IMR-90 (cell line): ENCODE data around the gene CACNA2D1.

Experiments used
- CEBPB ChIP-seq: IDR thresholded peaks from 2 replicates; pipeline ENCODE4 v1.6.1; 2012; ENCODE audit warnings: low read depth, low read length, improper control_type of control experiment
- CHD1 ChIP-seq: IDR thresholded peaks from 2 replicates; pipeline ENCODE4 v1.6.1; 2012; ENCODE audit warnings: low read depth, low read length, improper control_type of control experiment
- MAFK ChIP-seq: IDR thresholded peaks from 2 replicates; pipeline ENCODE4 v1.6.1; 2012; ENCODE audit warnings: low read depth, low read length, improper control_type of control experiment
- MAZ ChIP-seq: IDR thresholded peaks from 2 replicates; pipeline ENCODE4 v1.6.1; 2012; ENCODE audit warnings: low read depth, mild to moderate bottlenecking, low read length, improper control_type of control experiment, moderate library complexity, borderline replicate concordance
- MXI1 ChIP-seq: IDR thresholded peaks from 2 replicates; pipeline ENCODE4 v1.6.1; 2012; ENCODE audit warnings: low read depth, mild to moderate bottlenecking, low read length, moderate library complexity, borderline replicate concordance
- NFE2L2 ChIP-seq: fragments of 150-350 bp; IDR thresholded peaks from 2 replicates; pipeline ENCODE4 v1.6.1; 2016; ENCODE audit warnings: low read depth, mild to moderate bottlenecking, low read length
- POLR2A ChIP-seq: IDR thresholded peaks from 2 replicates; pipeline ENCODE4 v1.6.1; 2012; ENCODE audit warnings: mild to moderate bottlenecking, low read depth, low read length
- RAD21 ChIP-seq: IDR thresholded peaks from 2 replicates; pipeline ENCODE4 v1.6.1; 2012; ENCODE audit warnings: low read length, improper control_type of control experiment
- RCOR1 ChIP-seq: IDR thresholded peaks from 2 replicates; pipeline ENCODE4 v1.6.1; 2012; ENCODE audit warnings: mild to moderate bottlenecking, low read length, improper control_type of control experiment; ENCODE audit not compliant: insufficient replicate concordance
- RFX5 ChIP-seq: IDR thresholded peaks from 2 replicates; pipeline ENCODE4 v1.8.0; 2012; ENCODE audit warnings: low read depth, mild to moderate bottlenecking, low read length, moderate library complexity
- SMC3 ChIP-seq: fragments of 150-350 bp; IDR thresholded peaks from 2 replicates; pipeline ENCODE4 v1.6.1; 2016; ENCODE audit warnings: low read depth, mild to moderate bottlenecking, antibody characterized with exemption, low read length, moderate library complexity
- TF ChIP-seq, protein P1 (sequence below): conservative IDR thresholded peaks from 2 replicates; pipeline ENCODE4 v1.5.1; 2012; ENCODE audit warnings: mild to moderate bottlenecking, low read depth, low read length, improper control_type of control experiment
- TF ChIP-seq, protein P2 (sequence below): fragments of 150-350 bp; IDR thresholded peaks from 2 replicates; pipeline ENCODE4 v1.6.1; 2017; ENCODE audit warnings: mild to moderate bottlenecking, antibody characterized with exemption, low read length, low read depth

DNA sequence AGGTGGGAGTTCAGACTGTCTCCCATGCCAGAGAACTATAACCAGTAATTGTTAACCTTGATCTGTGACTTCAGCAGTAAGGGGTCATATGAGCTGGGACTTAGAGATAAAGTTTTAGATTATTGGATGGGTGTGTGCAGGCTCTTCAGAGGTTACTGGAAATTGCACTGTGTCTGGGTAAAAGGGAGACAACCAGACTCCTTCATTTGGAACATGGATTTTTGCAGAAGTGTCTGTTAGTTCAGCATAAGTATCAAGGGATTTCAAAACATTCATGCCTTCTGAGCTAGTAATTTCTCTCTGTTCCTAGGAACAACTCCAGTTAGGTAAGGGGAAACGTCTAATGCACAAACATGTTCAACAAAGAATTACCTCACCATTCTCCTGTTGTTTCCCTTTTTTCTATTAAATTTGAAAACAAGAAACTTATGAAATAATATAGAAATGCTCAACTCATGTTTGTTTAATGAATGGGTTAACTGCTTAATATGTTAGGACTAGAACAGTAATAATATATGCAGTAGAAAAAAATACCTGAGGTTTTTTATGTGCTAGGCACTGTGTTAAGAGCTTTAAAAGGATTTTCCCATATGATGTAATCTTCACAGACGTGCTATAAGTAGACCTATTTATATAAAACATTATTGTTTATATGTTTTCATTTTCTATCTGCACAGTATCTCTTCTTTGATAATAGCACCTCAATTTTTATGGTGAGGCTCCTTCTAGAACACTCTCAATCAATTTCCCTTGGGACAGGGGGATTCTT is 233.0 kb downstream of the CACNA2D1 start:
- TF ChIP-seq RAD21 (no peak), POLR2A (no peak), MAFK (no peak), CHD1 (no peak), SMC3 (no peak), MXI1 (no peak), RFX5 (no peak), MAZ (no peak), CEBPB (no peak), RCOR1 (no peak), NFE2L2 (no peak)
- TF ChIP-seq, protein P1, sequence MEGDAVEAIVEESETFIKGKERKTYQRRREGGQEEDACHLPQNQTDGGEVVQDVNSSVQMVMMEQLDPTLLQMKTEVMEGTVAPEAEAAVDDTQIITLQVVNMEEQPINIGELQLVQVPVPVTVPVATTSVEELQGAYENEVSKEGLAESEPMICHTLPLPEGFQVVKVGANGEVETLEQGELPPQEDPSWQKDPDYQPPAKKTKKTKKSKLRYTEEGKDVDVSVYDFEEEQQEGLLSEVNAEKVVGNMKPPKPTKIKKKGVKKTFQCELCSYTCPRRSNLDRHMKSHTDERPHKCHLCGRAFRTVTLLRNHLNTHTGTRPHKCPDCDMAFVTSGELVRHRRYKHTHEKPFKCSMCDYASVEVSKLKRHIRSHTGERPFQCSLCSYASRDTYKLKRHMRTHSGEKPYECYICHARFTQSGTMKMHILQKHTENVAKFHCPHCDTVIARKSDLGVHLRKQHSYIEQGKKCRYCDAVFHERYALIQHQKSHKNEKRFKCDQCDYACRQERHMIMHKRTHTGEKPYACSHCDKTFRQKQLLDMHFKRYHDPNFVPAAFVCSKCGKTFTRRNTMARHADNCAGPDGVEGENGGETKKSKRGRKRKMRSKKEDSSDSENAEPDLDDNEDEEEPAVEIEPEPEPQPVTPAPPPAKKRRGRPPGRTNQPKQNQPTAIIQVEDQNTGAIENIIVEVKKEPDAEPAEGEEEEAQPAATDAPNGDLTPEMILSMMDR, result no peak
- TF ChIP-seq, protein P2, sequence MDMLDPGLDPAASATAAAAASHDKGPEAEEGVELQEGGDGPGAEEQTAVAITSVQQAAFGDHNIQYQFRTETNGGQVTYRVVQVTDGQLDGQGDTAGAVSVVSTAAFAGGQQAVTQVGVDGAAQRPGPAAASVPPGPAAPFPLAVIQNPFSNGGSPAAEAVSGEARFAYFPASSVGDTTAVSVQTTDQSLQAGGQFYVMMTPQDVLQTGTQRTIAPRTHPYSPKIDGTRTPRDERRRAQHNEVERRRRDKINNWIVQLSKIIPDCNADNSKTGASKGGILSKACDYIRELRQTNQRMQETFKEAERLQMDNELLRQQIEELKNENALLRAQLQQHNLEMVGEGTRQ, result no peak
